BE2C (cell line): Measurements from ENCODE around the gene LYRM2.

Source experiments
- DNase-seq: peaks from one replicate; pipeline ENCODE4 v3.0.0-alpha.2; 2020
- H3K27me3 ChIP-seq: fragments of 250-450 bp; sonication (Bioruptor Pico); 2 replicates; pipeline ENCODE4 v1.5.1; 2020; ENCODE audit warnings: mild to moderate bottlenecking
- H3K36me3 ChIP-seq: fragments of 250-450 bp; sonication (Bioruptor Pico); 2 replicates; pipeline ENCODE4 v1.5.1; 2020; ENCODE audit warnings: mild to moderate bottlenecking
- H3K4me1 ChIP-seq: fragments of 250-450 bp; sonication (Bioruptor Pico); 2 replicates; pipeline ENCODE4 v1.5.1; 2020
- H3K4me3 ChIP-seq: 2 replicates; pipeline ENCODE4 v1.5.1; 2011; ENCODE audit warnings: low read depth, low read length
- H3K9me3 ChIP-seq: fragments of 250-450 bp; sonication (Bioruptor Pico); 2 replicates; pipeline ENCODE4 v1.5.1; 2020
- CTCF ChIP-seq: IDR thresholded peaks from 2 replicates; pipeline ENCODE4 v1.5.1; 2012; ENCODE audit warnings: mild to moderate bottlenecking, low read depth, low read length

Gene LYRM2

GRCh38 chr6:89542081-89542857 lies 96.3 kb downstream of the LYRM2 start:
- no peaks in the 10 kb centered on the region for H3K27me3 ChIP-seq
- no peak for TF ChIP-seq CTCF
- no peaks in the 10 kb centered on the region for H3K4me1 ChIP-seq
- H3K9me3 ChIP-seq = no peaks in the 10 kb centered on the region
- no peaks in the 10 kb centered on the region for H3K36me3 ChIP-seq
- no peak for DNase-seq
- H3K4me3 ChIP-seq = no peak overlapping the region

- Histone ChIP-seq H3K36me3 (no peaks in the 10 kb centered on the region), H3K27me3 (no peaks in the 10 kb centered on the region), H3K4me1 (no peaks in the 10 kb centered on the region), H3K4me3 (no peak overlapping the region), H3K9me3 (no peaks in the 10 kb centered on the region)
- TF ChIP-seq CTCF = no peak
- no peak for DNase-seq
Measured at GRCh38 chr6:89539779-89540178, 98.8 kb downstream of the LYRM2 start.

- Histone ChIP-seq H3K4me3 (no peak overlapping the region), H3K27me3 (no peaks in the 10 kb centered on the region), H3K4me1 (no peaks in the 10 kb centered on the region), H3K9me3 (no peaks in the 10 kb centered on the region), H3K36me3 (no peaks in the 10 kb centered on the region)
- peak; percentile 20; the same call in 1 of the 2 replicates for TF ChIP-seq CTCF
- peak; percentile 13 for DNase-seq
Measured at GRCh38 chr6:89536231-89536630, 102.3 kb downstream of the LYRM2 start.

GRCh38 chr6:89530982-89531381 lies 107.6 kb downstream of the LYRM2 start:
- H3K27me3 ChIP-seq = no peaks in the 10 kb centered on the region
- peaks cover 6% of the 10 kb centered on the region; the same call in 1 of the 2 replicates for H3K4me1 ChIP-seq
- peak; percentile 82 for DNase-seq
- no peaks in the 10 kb centered on the region for H3K36me3 ChIP-seq
- H3K9me3 ChIP-seq = no peaks in the 10 kb centered on the region
- TF ChIP-seq CTCF = no peak
- peak overlapping the region; percentile 41 for H3K4me3 ChIP-seq

- no peaks in the 10 kb centered on the region for H3K9me3 ChIP-seq
- peaks cover 6% of the 10 kb centered on the region; the same call in 1 of the 2 replicates for H3K4me1 ChIP-seq
- H3K4me3 ChIP-seq = no peak overlapping the region
- no peak for TF ChIP-seq CTCF
- no peak for DNase-seq
- H3K36me3 ChIP-seq = no peaks in the 10 kb centered on the region
- no peaks in the 10 kb centered on the region for H3K27me3 ChIP-seq
Measured at GRCh38 chr6:89528866-89529265, 109.7 kb downstream of the LYRM2 start.

GRCh38 chr6:89527634-89528033 lies 110.9 kb downstream of the LYRM2 start:
- H3K4me3 ChIP-seq = no peak overlapping the region
- no peaks in the 10 kb centered on the region for H3K9me3 ChIP-seq
- TF ChIP-seq CTCF = no peak
- H3K27me3 ChIP-seq = no peaks in the 10 kb centered on the region
- no peaks in the 10 kb centered on the region for H3K36me3 ChIP-seq
- peaks cover 6% of the 10 kb centered on the region; the same call in 1 of the 2 replicates for H3K4me1 ChIP-seq
- DNase-seq = no peak
